Ovary (tissue), 9 donors: Measurements from ENCODE around the gene FIGN. TPM values are rescaled to one million over a fixed set of nuclear protein-coding genes. Genes with fewer than 3 reads are reported as not detected.

Source experiments
- DNase-seq, 5 donors: peaks; one replicate each; pipeline ENCODE4 v3.0.0-alpha.2; 2019 to 2020
- H3K27ac ChIP-seq, 2 donors: fragments of 200-600 bp; one replicate each; pipeline versions ENCODE4 v1.5.1 to v1.8.0; 2019 to 2022
- H3K27me3 ChIP-seq: fragments of 200-600 bp; one replicate; pipeline ENCODE4 v1.8.0; 2022
- H3K36me3 ChIP-seq: fragments of 200-600 bp; sonication (generic); one replicate; pipeline ENCODE4 v1.5.1; 2019
- H3K4me1 ChIP-seq: one replicate; pipeline ENCODE4 v1.8.1; 2013; ENCODE audit warnings: mild to moderate bottlenecking, moderate library complexity; ENCODE audit not compliant: insufficient read depth
- H3K4me3 ChIP-seq: fragments of 200-600 bp; sonication (generic); one replicate; pipeline ENCODE4 v1.5.1; 2017
- H3K9me3 ChIP-seq, 2 donors: fragments of 200-600 bp in 1 of 2; sonication (generic) in 1 of 2; one replicate each; pipeline versions ENCODE4 v1.5.1 to v1.8.1; 2013 to 2019; ENCODE audit warnings: mild to moderate bottlenecking in 1 of 2, moderate library complexity in 1 of 2
- EP300 ChIP-seq: sonication (generic); formaldehyde crosslinking; IDR thresholded peaks from one replicate; pipeline ENCODE4 v1.6.1; 2017; ENCODE audit warnings: antibody characterized with exemption
- POLR2A ChIP-seq: fragments of 450-650 bp; IDR thresholded peaks from one replicate; pipeline ENCODE4 v1.6.1; 2017; ENCODE audit warnings: antibody characterized with exemption, mild to moderate bottlenecking, moderate library complexity
- WGBS, 3 donors: extraction: QIAGEN DNeasy Blood & Tissue Kit in 1 of 3; methylation state at CpG; one replicate each; pipeline versions ENCODE4 v1.1.5 to v1.1.7; 2013 to 2017; 5-methylcytosine and 5-hydroxymethylcytosine counted together
- intact Hi-C, 4 donors: fragments of 100-400 bp; cut with DNase I; formaldehyde crosslinking; loops; one replicate each; pipeline versions ENCODE4 v1.11.0 to v1.15.1; 2022 to 2023
- polyA plus RNA-seq, 2 donors: library from polyadenylated mRNA; stranded (reverse); fragments of 200-250 nt in 1 of 2; fragments of 350-450 nt in 1 of 2; fragmentation: Illumina TruSeq in 1 of 2; extraction: RNeasy Lipid Tissue Mini Kit (QIAGEN cat#74804) in 1 of 2; gene quantifications; one replicate each; pipeline ENCODE4 v1.2.3, GENCODE V29; 2013 to 2014
- total RNA-seq, 7 donors: library from RNA; depleted of rRNA in 2 of 7; stranded (reverse); fragments of >200 nt in 2 of 7; fragmentation: NEBNext Ultra II Directional in 3 of 7; extraction: Animal tissue kit (Norgen Biotek cat#: 25700) in 3 of 7; gene quantifications; one replicate each; pipeline versions ENCODE4 v1.1.0 to v1.2.4, GENCODE V29; 2016 to 2023
- TF ChIP-seq, protein P1 (sequence below), 3 donors: fragments of 450-650 bp in 2 of 3; fragments of 200-600 bp in 1 of 3; IDR thresholded peaks; one replicate each; pipeline versions ENCODE4 v1.5.1 to v1.8.0; 2016 to 2022; ENCODE audit warnings: antibody characterized with exemption in 3 of 3, mild to moderate bottlenecking in 1 of 3
- donor health status: DM: no; HTN: no; CAD: no; lungs with moderate emphysema.
- donor health status: DM: no; HTN: no; CAD: no.
- donor health status: Bipolar disorder and iron deficiency.
- donor health status: DM: yes; HTN: yes; CAD: no.
- donor health status: DM: no; HTN: no; CAD: no.
- donor health status: DM: yes; HTN: yes; CAD: no.

FIGN gene
- total and polyA plus RNA-seq, 9 donors: 2.4 to 15.5 (median 8.9) TPM

GRCh38 chr2:163736433-163737189 lies 803 bp upstream of the FIGN start:
- Histone ChIP-seq H3K36me3 (no peaks in the 10 kb centered on the region), H3K4me3 (peak overlapping the region; percentile 62), H3K27me3 (no peaks in the 10 kb centered on the region), H3K4me1 (no peaks in the 10 kb centered on the region), H3K27ac (peak overlapping the region; percentile 88 to 98), H3K9me3 (no peaks in the 10 kb centered on the region)
- 2% methylated on average over 32 to 54 of the region's 54 CpGs for WGBS, 3 donors
- no peak for TF ChIP-seq EP300
- TF ChIP-seq, protein P1, sequence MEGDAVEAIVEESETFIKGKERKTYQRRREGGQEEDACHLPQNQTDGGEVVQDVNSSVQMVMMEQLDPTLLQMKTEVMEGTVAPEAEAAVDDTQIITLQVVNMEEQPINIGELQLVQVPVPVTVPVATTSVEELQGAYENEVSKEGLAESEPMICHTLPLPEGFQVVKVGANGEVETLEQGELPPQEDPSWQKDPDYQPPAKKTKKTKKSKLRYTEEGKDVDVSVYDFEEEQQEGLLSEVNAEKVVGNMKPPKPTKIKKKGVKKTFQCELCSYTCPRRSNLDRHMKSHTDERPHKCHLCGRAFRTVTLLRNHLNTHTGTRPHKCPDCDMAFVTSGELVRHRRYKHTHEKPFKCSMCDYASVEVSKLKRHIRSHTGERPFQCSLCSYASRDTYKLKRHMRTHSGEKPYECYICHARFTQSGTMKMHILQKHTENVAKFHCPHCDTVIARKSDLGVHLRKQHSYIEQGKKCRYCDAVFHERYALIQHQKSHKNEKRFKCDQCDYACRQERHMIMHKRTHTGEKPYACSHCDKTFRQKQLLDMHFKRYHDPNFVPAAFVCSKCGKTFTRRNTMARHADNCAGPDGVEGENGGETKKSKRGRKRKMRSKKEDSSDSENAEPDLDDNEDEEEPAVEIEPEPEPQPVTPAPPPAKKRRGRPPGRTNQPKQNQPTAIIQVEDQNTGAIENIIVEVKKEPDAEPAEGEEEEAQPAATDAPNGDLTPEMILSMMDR (IDR thresholded peaks at IDR 0.05): peak in 2 of 3 donors; percentile 24 to 27
- intact Hi-C loops: loop anchor here in 1 of 4 donors (10.0 kb wide), 1 partner anchor 392 kb away; no protein-coding TSS in a partner anchor
- DNase-seq: peak; percentile 60 to 76 (median 71)

DNA sequence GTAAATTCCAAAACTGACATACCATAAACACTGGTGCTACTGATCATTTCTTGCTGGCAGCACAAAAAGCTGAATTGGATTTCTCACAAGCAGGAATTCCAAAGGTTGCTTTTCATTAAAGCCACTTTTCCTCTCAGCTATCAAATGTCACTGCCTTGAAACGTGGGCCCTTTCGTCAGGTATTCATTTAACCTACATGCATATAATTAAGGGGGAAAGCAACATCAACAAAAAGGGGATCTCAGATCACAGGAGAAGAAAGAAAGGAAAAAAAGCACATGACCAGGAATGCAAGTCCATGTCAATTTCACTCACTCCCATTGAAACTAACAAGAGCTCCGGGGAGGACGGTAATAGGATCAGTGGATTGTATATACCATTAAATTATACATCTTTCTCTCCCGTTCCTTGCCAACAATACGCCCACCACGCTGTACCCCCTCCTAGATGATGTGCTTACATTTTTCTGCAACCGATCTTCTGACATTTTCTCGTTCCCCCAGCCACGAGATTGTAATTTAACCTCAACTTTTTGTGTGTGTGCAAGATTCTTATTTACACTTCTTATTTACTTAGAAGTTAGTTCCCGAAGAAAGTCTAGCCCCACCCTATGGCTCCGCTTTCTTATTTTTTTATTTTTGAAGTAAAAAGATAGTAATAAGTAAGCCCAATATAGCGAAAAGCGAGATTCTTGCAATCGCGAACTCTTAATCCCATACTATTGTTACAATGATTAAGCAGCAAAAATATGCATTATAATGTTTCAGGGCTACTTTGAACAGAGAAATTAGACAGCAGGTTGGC lies 725 bp downstream of the FIGN start:
- H3K4me3 ChIP-seq: peak overlapping the region; percentile 62
- 0 to 2% (median 1%) methylated on average over 16 of the region's 16 CpGs for WGBS, 3 donors
- TF ChIP-seq, protein P1 (IDR thresholded peaks at IDR 0.05): no peak
- TF ChIP-seq POLR2A: no peak
- TF ChIP-seq EP300: no peak
- no peaks in the 10 kb centered on the region for H3K9me3 ChIP-seq
- peak overlapping the region; percentile 17 to 98 for H3K27ac ChIP-seq
- no peaks in the 10 kb centered on the region for H3K4me1 ChIP-seq
- no peaks in the 10 kb centered on the region for H3K36me3 ChIP-seq
- intact Hi-C loops: loop anchor here in 1 of 4 donors (10.0 kb wide), 1 partner anchor 390 kb away; no protein-coding TSS in a partner anchor
- no peak for DNase-seq
- H3K27me3 ChIP-seq: no peaks in the 10 kb centered on the region

DNA sequence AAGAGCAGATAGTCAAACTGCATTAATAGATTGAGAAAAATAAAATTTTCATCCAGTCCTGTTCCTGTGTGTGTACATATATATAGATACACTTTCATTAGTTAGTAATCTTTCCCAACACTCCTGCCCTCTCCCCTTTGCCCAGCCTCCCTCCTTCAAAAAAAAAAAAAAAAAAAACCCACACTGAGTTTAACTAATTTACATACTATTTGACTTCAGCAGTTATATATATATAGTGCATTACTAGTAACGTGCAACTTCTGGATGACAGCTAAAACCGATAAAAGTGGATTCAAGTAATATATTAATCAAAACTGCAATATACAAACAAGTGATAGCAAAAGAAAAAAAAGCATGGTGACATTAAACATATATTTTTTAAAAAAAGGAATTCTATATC lies 1.4 kb downstream of the FIGN start:
- Histone ChIP-seq H3K27ac (peak overlapping the region in 1 of 2 donors; percentile 98), H3K4me3 (peak overlapping the region; percentile 62), H3K9me3 (no peaks in the 10 kb centered on the region), H3K27me3 (no peaks in the 10 kb centered on the region), H3K4me1 (no peaks in the 10 kb centered on the region), H3K36me3 (no peaks in the 10 kb centered on the region)
- no peak for DNase-seq
- TF ChIP-seq EP300 (no peak), POLR2A (no peak)
- TF ChIP-seq, protein P1 (IDR thresholded peaks at IDR 0.05): no peak
- WGBS, 3 donors: 16 to 49% (median 22%) methylated on average over 2 of the region's 2 CpGs
- intact Hi-C loops: loop anchor here in 1 of 4 donors (10.0 kb wide), 1 partner anchor 390 kb away; no protein-coding TSS in a partner anchor

- no peaks in the 10 kb centered on the region for H3K27me3 ChIP-seq
- no peaks in the 10 kb centered on the region for H3K9me3 ChIP-seq
- H3K36me3 ChIP-seq: no peaks in the 10 kb centered on the region
- H3K4me1 ChIP-seq: no peaks in the 10 kb centered on the region
- DNase-seq: no peak
- peak overlapping the region; percentile 21 for H3K4me3 ChIP-seq
- intact Hi-C loops: loop anchor here in 1 of 4 donors (10.0 kb wide), 1 partner anchor 389 kb away; no protein-coding TSS in a partner anchor
- WGBS, 3 donors: 32 to 56% (median 32%) methylated on average over 5 of the region's 5 CpGs
- TF ChIP-seq POLR2A (no peak), EP300 (no peak)
- TF ChIP-seq, protein P1 (IDR thresholded peaks at IDR 0.05): no peak
- H3K27ac ChIP-seq: peak overlapping the region in 1 of 2 donors; percentile 80
These were observed 1.9 kb downstream of the FIGN start for GRCh38 chr2:163733956-163734355.
